Endothelial cell of umbilical vein (primary cell): ENCODE measurements around the gene TTLL13. TPM values are rescaled to one million over a fixed set of nuclear protein-coding genes. Genes with fewer than 3 reads are reported as not detected.

Source experiments
- BruUV-seq: library from RNA; stranded (reverse); fragments of 400-500 nt; replicated peaks from 2 replicates; lab custom pipeline; 2021; lab: Mats Ljungman, UMichigan
- CTCF ChIA-PET: fragments of 300-600, 350-600 bp; sonication (Branson Sonifier 250); formaldehyde crosslinking; loops from one replicate; lab custom pipeline; 2021; ENCODE audit warnings: antibody characterized with exemption, inconsistent platforms; lab: Charles Lee
- POLR2A ChIA-PET: fragments of 300-600, 350-600 bp; sonication (Branson Sonifier 250); formaldehyde crosslinking; loops from one replicate; lab custom pipeline; 2021; ENCODE audit warnings: antibody characterized with exemption, inconsistent platforms; lab: Charles Lee
- DNase-seq: peaks from one replicate; pipeline ENCODE4 v3.0.0-alpha.2; 2011; ENCODE audit warnings: low read depth, low spot score
- FAIRE-seq: peaks from 2 replicates; lab custom pipeline; 2011; peaks lifted over from hg19 to GRCh38; lab: Jason Lieb, UNC
- H2AFZ ChIP-seq: 2 replicates; pipeline ENCODE4 v1.6.0; 2012; ENCODE audit warnings: low read depth, low read length, control low read depth, inconsistent platforms
- H3K27ac ChIP-seq: 2 replicates; pipeline ENCODE4 v1.5.1; 2011; ENCODE audit warnings: low read depth, mild to moderate bottlenecking, control low read depth, low read length, moderate library complexity; ENCODE audit not compliant: insufficient read depth
- H3K27me3 ChIP-seq, 2 experiments: 2 replicates each; pipeline versions ENCODE4 v1.6.0 to v1.6.1; 2011; ENCODE audit warnings: low read length in 2 of 2, mixed read lengths in 1 of 2; ENCODE audit not compliant: control insufficient read depth in 2 of 2, insufficient read depth in 2 of 2
- H3K36me3 ChIP-seq, 2 experiments: 2 replicates in 1 of 2; 3 replicates in 1 of 2; pipeline ENCODE4 v1.5.1; 2011; ENCODE audit warnings: low read length in 2 of 2, mild to moderate bottlenecking in 1 of 2, moderate library complexity in 1 of 2; ENCODE audit not compliant: control insufficient read depth in 2 of 2, insufficient read depth in 2 of 2; ENCODE audit errors: extremely low read depth in 1 of 2
- H3K4me1 ChIP-seq: 3 replicates; pipeline ENCODE4 v1.5.1; 2011; ENCODE audit warnings: mild to moderate bottlenecking, low read length; ENCODE audit not compliant: control insufficient read depth, insufficient read depth; ENCODE audit errors: extremely low read depth
- H3K4me2 ChIP-seq: 2 replicates; pipeline ENCODE4 v1.6.1; 2011; ENCODE audit warnings: low read length, control low read depth, mixed read lengths; ENCODE audit not compliant: insufficient read depth
- H3K4me3 ChIP-seq, 3 experiments: fragments of 200-600 bp in 1 of 3; sonication (generic), shearing (Covaris generic) in 1 of 3; replicated peaks in 1 of 3; 2 replicates each; pipeline ENCODE4 v1.5.1; 2011 to 2016; ENCODE audit warnings: control low read depth in 3 of 3, low read length in 3 of 3, mild to moderate bottlenecking in 2 of 3, inconsistent platforms in 1 of 3, low read depth in 1 of 3, moderate library complexity in 1 of 3; ENCODE audit not compliant: insufficient read depth in 1 of 3
- H3K79me2 ChIP-seq: 2 replicates; pipeline ENCODE4 v1.6.0; 2012; ENCODE audit warnings: low read length, inconsistent platforms; ENCODE audit not compliant: control insufficient read depth, insufficient read depth
- H3K9ac ChIP-seq: replicated peaks from 2 replicates; pipeline ENCODE3; 2011; ENCODE audit warnings: low read length, control low read depth; ENCODE audit not compliant: insufficient read depth; ENCODE audit errors: extremely low read depth
- H3K9me1 ChIP-seq: replicated peaks from 3 replicates; pipeline ENCODE4 v1.6.0; 2011; ENCODE audit warnings: mild to moderate bottlenecking, low read length; ENCODE audit not compliant: control insufficient read depth, insufficient read depth; ENCODE audit errors: extremely low read depth
- H3K9me3 ChIP-seq: replicated peaks from 2 replicates; pipeline ENCODE4 v1.5.1; 2012; ENCODE audit warnings: low read length, inconsistent platforms; ENCODE audit not compliant: control insufficient read depth, insufficient read depth
- H4K20me1 ChIP-seq: replicated peaks from 2 replicates; pipeline ENCODE3; 2011; ENCODE audit warnings: mild to moderate bottlenecking, low read length; ENCODE audit not compliant: control insufficient read depth, insufficient read depth; ENCODE audit errors: extremely low read depth
- EZH2 ChIP-seq: IDR thresholded peaks from 2 replicates; pipeline ENCODE4 v1.6.1; 2012; ENCODE audit warnings: borderline replicate concordance, low read depth, mild to moderate bottlenecking, moderate library complexity, low read length, inconsistent platforms; ENCODE audit not compliant: severe bottlenecking
- FOS ChIP-seq: IDR thresholded peaks from 2 replicates; pipeline ENCODE4 v1.6.1; 2011; ENCODE audit warnings: mild to moderate bottlenecking, low read length, moderate library complexity, borderline replicate concordance; ENCODE audit not compliant: insufficient read depth
- GATA2 ChIP-seq: IDR thresholded peaks from 2 replicates; pipeline ENCODE4 v1.7.0; 2011; ENCODE audit warnings: low read depth, mild to moderate bottlenecking, moderate library complexity, mixed read lengths, low read length; ENCODE audit not compliant: insufficient read length, insufficient read depth
- JUN ChIP-seq: IDR thresholded peaks from 2 replicates; pipeline ENCODE4 v1.6.1; 2011; ENCODE audit warnings: borderline replicate concordance, low read depth; ENCODE audit not compliant: insufficient read length, insufficient read depth
- POLR2A ChIP-seq: IDR thresholded peaks from 2 replicates; pipeline ENCODE4 v1.6.1; 2012; ENCODE audit warnings: low read depth, mild to moderate bottlenecking, control low read depth, low read length
- dilution Hi-C: fragments of 300-500 bp; cut with MboI; formaldehyde crosslinking; loops from one replicate; pipeline ENCODE4 v1.15.0; 2019; ENCODE audit warnings: low sequenced_read_pairs; ENCODE audit not compliant: extremely low pct_ligation_motif_present
- intact Hi-C: fragments of 100-400 bp; cut with micrococcal nuclease; formaldehyde crosslinking; loops from one replicate; pipeline ENCODE4 v1.10.0; 2022
- polyA plus RNA-seq, 4 experiments: library from polyadenylated mRNA; depleted of rRNA in 3 of 4; stranded (reverse) in 3 of 4; unstranded in 1 of 4; fragments of >200 nt; gene quantifications; 2 replicates each; pipeline versions ENCODE4 v1.2.1 to v1.2.3, GENCODE V29; 2011 to 2012; ENCODE audit warnings: missing spikeins in 1 of 4
- total RNA-seq: library from RNA; stranded (reverse); gene quantifications from 2 replicates; pipeline ENCODE4 v1.2.3, GENCODE V29; 2021
- TF ChIP-seq, protein P1 (sequence below): IDR thresholded peaks from 2 replicates; pipeline ENCODE4 v1.6.1; 2011; ENCODE audit not compliant: insufficient read depth, insufficient read length
- TF ChIP-seq, protein P2 (sequence below), 2 donors: IDR thresholded peaks; 1 replicate in 1 of 2; 2 replicates in 1 of 2; pipeline ENCODE4 v1.5.1; 2011; ENCODE audit warnings: low read length in 2 of 2, mild to moderate bottlenecking in 2 of 2, moderate library complexity in 2 of 2, control low read depth in 1 of 2, inconsistent platforms in 1 of 2, low read depth in 1 of 2; ENCODE audit not compliant: insufficient read depth in 1 of 2; ENCODE audit errors: extremely low read depth in 1 of 2

The TTLL13 gene
- total and polyA plus RNA-seq, 2 donors (not counting 3 experiments of a cell fraction or from before 2014, with no cell fraction given), result 0.04 TPM; not detected in 1

DNA sequence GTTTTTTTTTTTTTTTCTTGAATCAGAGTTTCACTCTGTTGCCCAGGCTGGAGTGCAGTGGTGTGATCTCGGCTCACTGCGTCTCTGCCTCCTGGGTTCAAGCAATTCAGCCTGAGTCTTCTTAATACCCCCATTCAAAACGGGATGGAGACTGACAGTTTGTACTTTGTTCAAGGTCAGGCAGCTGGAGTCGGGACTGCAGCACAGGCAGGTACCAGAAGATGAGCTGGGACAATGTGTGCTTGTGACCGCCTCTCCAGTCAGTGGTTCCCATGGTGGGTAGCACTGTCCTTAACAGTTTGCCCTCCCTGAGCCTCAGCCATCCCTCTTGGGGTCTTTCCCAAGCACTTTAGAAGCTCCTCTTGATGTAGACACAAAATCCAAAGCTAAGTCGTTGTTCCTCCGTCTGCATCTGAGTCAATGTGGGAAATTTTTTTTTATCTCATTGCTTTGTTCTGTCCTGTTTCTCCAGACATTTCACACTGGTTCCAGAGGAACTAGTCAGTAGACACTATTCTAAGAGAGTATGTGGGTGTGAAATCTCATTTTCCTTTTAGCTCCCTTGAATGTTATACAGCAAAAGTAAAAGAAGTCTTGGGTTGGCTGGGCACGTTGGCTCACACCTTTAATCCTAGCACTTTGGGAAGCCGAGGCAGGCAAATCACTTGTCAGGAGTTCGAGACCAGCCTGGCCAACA is 5.3 kb upstream of the TTLL13 start:
- dilution Hi-C loops (no loop called here), intact Hi-C loops (no loop called here)
- CTCF ChIA-PET, result interaction anchor here (0.7 kb wide), 1 partner anchor 52 kb away, joined by 3 read pairs; no protein-coding TSS in a partner anchor
- H3K9me1 ChIP-seq, result no peaks in the 10 kb centered on the region
- no peak overlapping the region for H2AFZ ChIP-seq
- no TSS peak for BruUV-seq
- no peak overlapping the region for H3K27ac ChIP-seq
- no peaks in the 10 kb centered on the region for H3K36me3 ChIP-seq
- H3K79me2 ChIP-seq, result no peaks in the 10 kb centered on the region
- no peak overlapping the region for H3K4me2 ChIP-seq
- no peaks in the 10 kb centered on the region for H4K20me1 ChIP-seq
- FAIRE-seq, result no peak
- POLR2A ChIA-PET, result no interaction called here
- TF ChIP-seq POLR2A (no peak), GATA2 (no peak)
- TF ChIP-seq, protein P1, sequence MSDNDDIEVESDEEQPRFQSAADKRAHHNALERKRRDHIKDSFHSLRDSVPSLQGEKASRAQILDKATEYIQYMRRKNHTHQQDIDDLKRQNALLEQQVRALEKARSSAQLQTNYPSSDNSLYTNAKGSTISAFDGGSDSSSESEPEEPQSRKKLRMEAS, result no peak
- no peak overlapping the region for H3K9ac ChIP-seq
- no peaks in the 10 kb centered on the region for H3K9me3 ChIP-seq
- H3K4me3 ChIP-seq, result no peak overlapping the region
- H3K27me3 ChIP-seq, result no peaks in the 10 kb centered on the region
- no peak for DNase-seq
- peaks cover 2% of the 10 kb centered on the region for H3K4me1 ChIP-seq

DNA sequence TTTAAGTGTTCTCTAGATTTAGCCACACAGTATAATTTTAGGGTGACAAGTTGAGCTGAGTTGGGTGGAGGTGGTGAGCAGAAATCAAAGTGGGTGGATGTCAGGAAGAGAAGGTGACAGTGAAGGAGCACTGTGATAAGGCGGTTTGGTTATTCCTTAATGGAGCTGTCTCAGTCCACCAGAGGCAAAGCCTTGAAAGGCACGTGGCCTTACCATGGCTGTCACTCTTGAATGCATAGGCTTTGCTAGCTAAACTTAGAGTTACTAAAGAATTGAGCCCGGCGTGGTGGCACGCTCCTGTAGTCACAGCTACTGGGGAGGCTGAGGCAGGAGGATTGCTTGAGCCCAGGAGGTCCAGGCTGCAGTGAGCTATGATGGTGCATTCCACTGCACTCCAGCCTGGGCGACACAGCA is 560 bp upstream of the TTLL13 start:
- CTCF ChIA-PET, result interaction anchor here (0.9 to 2.5 kb wide), 12 partner anchors 9 to 47 kb away, joined by 3 to 20 read pairs (median 4); partner anchors contain the start of genes CIB1, GDPGP1, NGRN and SEMA4B
- no peaks in the 10 kb centered on the region for H3K36me3 ChIP-seq
- peak overlapping the region; percentile 40 for H3K4me2 ChIP-seq
- no peak overlapping the region for H3K4me3 ChIP-seq
- peaks cover 5% of the 10 kb centered on the region for H3K4me1 ChIP-seq
- no peak overlapping the region for H3K27ac ChIP-seq
- H3K9me3 ChIP-seq, result no peaks in the 10 kb centered on the region
- H4K20me1 ChIP-seq, result no peaks in the 10 kb centered on the region
- dilution Hi-C loops, result no loop called here
- FAIRE-seq, result no peak
- H3K9ac ChIP-seq, result no peak overlapping the region
- H3K27me3 ChIP-seq, result no peaks in the 10 kb centered on the region
- H2AFZ ChIP-seq, result peak overlapping the region; percentile 83
- BruUV-seq, result no TSS peak
- POLR2A ChIA-PET, result interaction anchor here (0.7 to 1.5 kb wide), 5 partner anchors 13 to 162 kb away, joined by 3 to 6 read pairs (median 5); partner anchors contain the start of genes CIB1 and GDPGP1
- intact Hi-C loops, result loop anchor here (1.0 kb wide), 2 partner anchors 14 to 17 kb away; partner anchors contain the start of genes GDPGP1 and NGRN
- DNase-seq, result no peak
- TF ChIP-seq, protein P2, sequence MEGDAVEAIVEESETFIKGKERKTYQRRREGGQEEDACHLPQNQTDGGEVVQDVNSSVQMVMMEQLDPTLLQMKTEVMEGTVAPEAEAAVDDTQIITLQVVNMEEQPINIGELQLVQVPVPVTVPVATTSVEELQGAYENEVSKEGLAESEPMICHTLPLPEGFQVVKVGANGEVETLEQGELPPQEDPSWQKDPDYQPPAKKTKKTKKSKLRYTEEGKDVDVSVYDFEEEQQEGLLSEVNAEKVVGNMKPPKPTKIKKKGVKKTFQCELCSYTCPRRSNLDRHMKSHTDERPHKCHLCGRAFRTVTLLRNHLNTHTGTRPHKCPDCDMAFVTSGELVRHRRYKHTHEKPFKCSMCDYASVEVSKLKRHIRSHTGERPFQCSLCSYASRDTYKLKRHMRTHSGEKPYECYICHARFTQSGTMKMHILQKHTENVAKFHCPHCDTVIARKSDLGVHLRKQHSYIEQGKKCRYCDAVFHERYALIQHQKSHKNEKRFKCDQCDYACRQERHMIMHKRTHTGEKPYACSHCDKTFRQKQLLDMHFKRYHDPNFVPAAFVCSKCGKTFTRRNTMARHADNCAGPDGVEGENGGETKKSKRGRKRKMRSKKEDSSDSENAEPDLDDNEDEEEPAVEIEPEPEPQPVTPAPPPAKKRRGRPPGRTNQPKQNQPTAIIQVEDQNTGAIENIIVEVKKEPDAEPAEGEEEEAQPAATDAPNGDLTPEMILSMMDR (IDR thresholded peaks at IDR 0.05; ENCODE audit: extremely low read depth in 1 of 2, insufficient read depth in 1 of 2, low read depth in 1 of 2, low read length in 2 of 2), result no peak
- TF ChIP-seq, protein P1, result no peak
- TF ChIP-seq EZH2, result no peak
- TF ChIP-seq JUN, result no peak
- TF ChIP-seq POLR2A, result no peak
- TF ChIP-seq FOS, result no peak
- no peaks in the 10 kb centered on the region for H3K79me2 ChIP-seq
- H3K9me1 ChIP-seq, result no peaks in the 10 kb centered on the region
